Sigmoid colon (tissue), 7 donors: ENCODE results near the gene PARG. TPM values are rescaled to one million over a fixed set of nuclear protein-coding genes. Genes with fewer than 3 reads are reported as not detected.

ENCODE experiments used
- DNase-seq: peaks from one replicate; pipeline ENCODE4 v3.0.0-alpha.2; 2019
- H3K27ac ChIP-seq, 4 donors: fragments of 200-600 bp; sonication (generic); one replicate each; pipeline ENCODE4 v1.5.1; 2016 to 2019; ENCODE audit warnings: mild to moderate bottlenecking in 1 of 4
- H3K27me3 ChIP-seq, 3 donors: fragments of 200-600 bp; sonication (generic); one replicate each; pipeline ENCODE4 v1.5.1; 2019; ENCODE audit warnings: mild to moderate bottlenecking in 1 of 3
- H3K36me3 ChIP-seq, 4 donors: fragments of 200-600 bp; sonication (generic); one replicate each; pipeline ENCODE4 v1.5.1; 2016 to 2019
- H3K4me1 ChIP-seq, 4 donors: fragments of 200-600 bp; sonication (generic); one replicate each; pipeline ENCODE4 v1.5.1; 2017 to 2019
- H3K4me3 ChIP-seq, 4 donors: fragments of 200-600 bp; sonication (generic); one replicate each; pipeline ENCODE4 v1.5.1; 2017 to 2019; ENCODE audit warnings: mild to moderate bottlenecking in 2 of 4, moderate library complexity in 1 of 4
- H3K9me3 ChIP-seq, 4 donors: fragments of 200-600 bp in 3 of 4; sonication (generic) in 3 of 4; one replicate each; pipeline versions ENCODE4 v1.5.1 to v1.6.1; 2013 to 2019
- EP300 ChIP-seq, 4 donors: sonication (generic); formaldehyde crosslinking; IDR thresholded peaks; one replicate each; pipeline ENCODE4 v1.6.1; 2017; ENCODE audit warnings: antibody characterized with exemption in 4 of 4
- POLR2A ChIP-seq, 2 donors: fragments of 450-650 bp; IDR thresholded peaks; one replicate each; pipeline ENCODE4 v1.6.1; 2016; ENCODE audit warnings: antibody characterized with exemption in 2 of 2, mild to moderate bottlenecking in 2 of 2, moderate library complexity in 2 of 2
- POLR2AphosphoS5 ChIP-seq, 4 donors: sonication (generic); formaldehyde crosslinking; IDR thresholded peaks; one replicate each; pipeline ENCODE4 v1.6.1; 2017; ENCODE audit warnings: antibody characterized with exemption in 4 of 4
- WGBS, 2 donors: extraction: QIAGEN DNeasy Blood & Tissue Kit; methylation state at CpG; one replicate each; pipeline ENCODE4 v1.1.7; 2013; 5-methylcytosine and 5-hydroxymethylcytosine counted together
- intact Hi-C: fragments of 100-400 bp; cut with DNase I; formaldehyde crosslinking; loops from one replicate; pipeline ENCODE4 v1.15.1; 2023
- polyA plus RNA-seq, 3 donors: library from polyadenylated mRNA; stranded (reverse); fragments of 200-250 nt; gene quantifications; one replicate each; pipeline ENCODE4 v1.2.3, GENCODE V29; 2013
- total RNA-seq, 4 donors: library from RNA; depleted of rRNA; stranded (reverse); fragments of >200 nt; gene quantifications; one replicate each; pipeline ENCODE4 v1.1.0, GENCODE V29; 2016
- TF ChIP-seq, protein P1 (sequence below), 4 experiments: fragments of 450-650 bp in 3 of 4; fragments of 200-600 bp in 1 of 4; IDR thresholded peaks; one replicate each; pipeline ENCODE4 v1.5.1; 2016 to 2019; ENCODE audit warnings: antibody characterized with exemption in 4 of 4, mild to moderate bottlenecking in 3 of 4, moderate library complexity in 2 of 4
- donor health status: healthy with polysubstance abuse.
- donor health status: Bipolar disorder and iron deficiency.
- donor health status: healthy.

PARG gene
- total and polyA plus RNA-seq, 7 donors = 7.2 to 48.5 (median 24.7) TPM

DNA sequence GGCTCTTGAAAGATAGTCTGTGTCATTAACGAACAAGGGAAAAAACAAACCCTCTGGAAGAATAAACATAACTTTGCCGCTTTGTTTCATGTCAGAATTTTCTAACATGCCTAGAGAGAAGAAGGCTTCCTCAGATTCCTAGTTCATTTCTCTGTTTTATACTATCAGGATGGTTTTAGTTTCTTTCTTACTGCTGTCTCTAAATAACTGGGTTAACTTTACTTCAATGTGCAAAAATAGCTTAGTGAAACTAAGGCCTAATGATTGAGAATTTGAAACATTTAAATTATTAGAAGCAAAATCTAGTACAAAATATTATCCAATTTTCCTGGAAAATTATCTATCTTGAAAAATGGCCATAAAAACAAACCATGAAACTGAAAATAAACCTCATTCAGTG lies 107.6 kb downstream of the PARG start:
- 88 to 96% methylated on average over 2 of the region's 2 CpGs for WGBS, 2 donors
- Histone ChIP-seq H3K9me3 (no peaks in the 10 kb centered on the region), H3K4me3 (no peak overlapping the region), H3K36me3 (peaks cover 0 to 39% (median 2%) of the 10 kb centered on the region in 4 donors), H3K4me1 (peaks cover 0 to 6% (median 0%) of the 10 kb centered on the region in 4 donors), H3K27ac (no peak overlapping the region), H3K27me3 (no peaks in the 10 kb centered on the region)
- intact Hi-C loops = no loop called here
- no peak for TF ChIP-seq POLR2A (IDR thresholded peaks at IDR 0.05)
- no peak for TF ChIP-seq POLR2AphosphoS5 (IDR thresholded peaks at IDR 0.05)
- TF ChIP-seq EP300 (IDR thresholded peaks at IDR 0.05) = no peak
- TF ChIP-seq, protein P1, sequence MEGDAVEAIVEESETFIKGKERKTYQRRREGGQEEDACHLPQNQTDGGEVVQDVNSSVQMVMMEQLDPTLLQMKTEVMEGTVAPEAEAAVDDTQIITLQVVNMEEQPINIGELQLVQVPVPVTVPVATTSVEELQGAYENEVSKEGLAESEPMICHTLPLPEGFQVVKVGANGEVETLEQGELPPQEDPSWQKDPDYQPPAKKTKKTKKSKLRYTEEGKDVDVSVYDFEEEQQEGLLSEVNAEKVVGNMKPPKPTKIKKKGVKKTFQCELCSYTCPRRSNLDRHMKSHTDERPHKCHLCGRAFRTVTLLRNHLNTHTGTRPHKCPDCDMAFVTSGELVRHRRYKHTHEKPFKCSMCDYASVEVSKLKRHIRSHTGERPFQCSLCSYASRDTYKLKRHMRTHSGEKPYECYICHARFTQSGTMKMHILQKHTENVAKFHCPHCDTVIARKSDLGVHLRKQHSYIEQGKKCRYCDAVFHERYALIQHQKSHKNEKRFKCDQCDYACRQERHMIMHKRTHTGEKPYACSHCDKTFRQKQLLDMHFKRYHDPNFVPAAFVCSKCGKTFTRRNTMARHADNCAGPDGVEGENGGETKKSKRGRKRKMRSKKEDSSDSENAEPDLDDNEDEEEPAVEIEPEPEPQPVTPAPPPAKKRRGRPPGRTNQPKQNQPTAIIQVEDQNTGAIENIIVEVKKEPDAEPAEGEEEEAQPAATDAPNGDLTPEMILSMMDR (IDR thresholded peaks at IDR 0.05) = no peak
- no peak for DNase-seq

DNA sequence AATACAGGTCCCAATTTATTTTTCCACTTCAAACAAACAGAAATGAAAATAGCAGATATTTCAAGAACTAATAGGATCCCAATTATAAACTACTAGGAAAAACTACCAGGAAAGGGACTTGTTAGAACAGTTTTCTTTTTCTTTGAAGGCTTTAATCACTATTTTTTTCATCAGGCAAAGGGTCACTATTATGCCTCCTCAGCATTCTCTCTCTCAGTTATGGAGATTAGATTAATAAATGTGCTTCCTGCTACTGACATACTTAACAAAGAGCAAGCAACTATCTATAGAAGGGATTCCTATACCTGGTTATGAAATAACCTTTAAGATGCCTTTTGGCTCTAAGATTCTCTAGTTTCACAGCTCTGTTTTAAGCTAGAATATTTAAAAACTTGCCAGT lies 108.7 kb downstream of the PARG start:
- no peak for DNase-seq
- intact Hi-C loops = no loop called here
- Histone ChIP-seq H3K4me3 (no peak overlapping the region), H3K4me1 (peaks cover 0 to 6% (median 0%) of the 10 kb centered on the region in 4 donors), H3K9me3 (no peaks in the 10 kb centered on the region), H3K36me3 (peaks cover 0 to 34% (median 0%) of the 10 kb centered on the region in 4 donors), H3K27me3 (no peaks in the 10 kb centered on the region), H3K27ac (no peak overlapping the region)
- TF ChIP-seq POLR2AphosphoS5 (IDR thresholded peaks at IDR 0.05) (no peak), POLR2A (IDR thresholded peaks at IDR 0.05) (no peak), EP300 (IDR thresholded peaks at IDR 0.05) (no peak)
- TF ChIP-seq, protein P1 (IDR thresholded peaks at IDR 0.05) = no peak

DNA sequence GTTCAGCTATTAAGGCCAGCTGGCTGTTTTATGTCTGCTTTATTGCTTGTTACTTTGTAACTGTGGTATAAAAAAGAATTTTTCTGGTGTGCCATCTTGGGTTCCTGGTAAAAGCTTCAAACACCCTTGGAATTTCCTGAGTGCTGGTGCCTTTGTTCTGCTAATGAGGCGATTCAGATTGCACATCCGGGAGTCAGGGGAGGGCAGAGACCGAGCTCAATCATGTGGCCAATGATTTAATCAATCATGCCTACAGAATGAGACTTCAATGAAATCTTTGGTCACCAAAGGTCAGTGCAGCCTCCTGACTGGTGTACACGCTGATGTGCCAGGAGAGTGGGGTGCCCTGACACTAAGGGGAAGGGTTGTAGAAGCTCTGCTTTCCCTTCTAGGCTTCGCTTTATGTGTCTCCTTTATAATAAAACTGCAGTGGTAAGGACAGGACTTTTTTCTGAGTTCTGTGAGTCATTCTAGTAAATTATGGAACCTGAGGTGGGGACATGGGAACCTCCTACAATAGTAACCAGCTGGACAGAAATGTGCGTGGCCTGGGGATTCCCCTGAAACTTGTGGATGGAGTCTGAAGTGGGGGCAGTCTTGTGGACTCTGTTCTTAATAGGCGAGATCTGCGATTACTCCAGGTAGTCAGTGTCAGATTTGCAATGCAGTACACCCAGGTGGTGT lies 110.3 kb downstream of the PARG start:
- Histone ChIP-seq H3K27ac (peak overlapping the region in 2 of 4 donors; percentile 2 to 38), H3K4me3 (no peak overlapping the region), H3K9me3 (no peaks in the 10 kb centered on the region), H3K4me1 (peaks cover 0 to 6% (median 0%) of the 10 kb centered on the region in 4 donors), H3K36me3 (peaks cover 0 to 43% (median 0%) of the 10 kb centered on the region in 4 donors), H3K27me3 (no peaks in the 10 kb centered on the region)
- DNase-seq = no peak
- 77 to 88% methylated on average over 8 of the region's 8 CpGs for WGBS, 2 donors
- intact Hi-C loops = no loop called here
- TF ChIP-seq POLR2AphosphoS5 (IDR thresholded peaks at IDR 0.05) (no peak), POLR2A (IDR thresholded peaks at IDR 0.05) (no peak), EP300 (IDR thresholded peaks at IDR 0.05) (no peak)
- TF ChIP-seq, protein P1 (IDR thresholded peaks at IDR 0.05) = no peak

DNA sequence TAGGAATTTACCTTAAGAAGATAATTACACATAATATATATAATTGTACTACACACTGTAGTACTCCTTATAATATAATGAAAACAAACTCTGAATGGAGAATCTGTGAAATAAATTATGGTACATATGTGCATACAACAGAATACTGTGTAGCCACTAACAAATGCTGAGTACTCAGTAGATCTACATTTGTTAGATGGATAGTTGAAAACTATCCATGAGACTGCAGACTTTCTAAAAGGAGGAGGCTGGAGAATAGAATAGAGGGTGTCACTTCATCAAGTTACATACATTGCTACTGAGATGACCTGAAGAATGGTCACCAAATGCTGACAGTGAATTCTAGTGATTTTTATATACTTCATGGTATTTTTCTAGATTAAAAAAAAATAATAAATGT lies 111.0 kb downstream of the PARG start:
- intact Hi-C loops = no loop called here
- no peak overlapping the region for H3K4me3 ChIP-seq
- H3K27me3 ChIP-seq = no peaks in the 10 kb centered on the region
- H3K27ac ChIP-seq = no peak overlapping the region
- H3K9me3 ChIP-seq = no peaks in the 10 kb centered on the region
- H3K36me3 ChIP-seq = peaks cover 0 to 44% (median 0%) of the 10 kb centered on the region in 4 donors
- TF ChIP-seq EP300 (IDR thresholded peaks at IDR 0.05) (no peak), POLR2AphosphoS5 (IDR thresholded peaks at IDR 0.05) (no peak), POLR2A (IDR thresholded peaks at IDR 0.05) (no peak)
- TF ChIP-seq, protein P1 (IDR thresholded peaks at IDR 0.05) = no peak
- peaks cover 0 to 6% (median 0%) of the 10 kb centered on the region in 4 donors for H3K4me1 ChIP-seq
- no peak for DNase-seq

DNA sequence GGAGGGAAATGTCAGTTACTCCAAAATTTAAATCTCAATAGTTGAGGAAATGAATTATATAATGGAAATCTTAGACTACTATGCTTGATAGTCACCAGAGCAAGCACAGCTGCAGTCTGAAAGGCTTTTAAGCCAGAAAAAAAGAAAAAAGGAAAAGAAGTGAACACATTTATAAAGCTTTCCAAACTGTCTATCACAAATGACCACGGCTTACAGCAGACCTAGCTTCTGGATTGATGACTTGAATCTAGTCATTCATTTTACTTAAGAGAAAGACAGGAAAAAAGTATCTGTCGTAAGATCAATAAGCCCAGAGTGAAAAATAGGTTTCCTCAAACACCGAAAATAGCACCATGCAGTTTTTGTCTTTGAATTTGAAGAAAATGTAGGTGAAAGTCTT lies 111.8 kb downstream of the PARG start:
- H3K4me3 ChIP-seq = no peak overlapping the region
- no peak for DNase-seq
- peaks cover 0 to 6% (median 0%) of the 10 kb centered on the region in 4 donors for H3K4me1 ChIP-seq
- no peak overlapping the region for H3K27ac ChIP-seq
- intact Hi-C loops = no loop called here
- TF ChIP-seq POLR2A (IDR thresholded peaks at IDR 0.05) = no peak
- H3K27me3 ChIP-seq = no peaks in the 10 kb centered on the region
- H3K9me3 ChIP-seq = no peaks in the 10 kb centered on the region
- peaks cover 0 to 45% (median 0%) of the 10 kb centered on the region in 4 donors for H3K36me3 ChIP-seq
- 64 to 93% methylated on average over 3 of the region's 3 CpGs for WGBS, 2 donors
